ENCODE results near the gene LRRC17. TPM values are rescaled to one million over a fixed set of nuclear protein-coding genes. Genes with fewer than 3 reads are reported as not detected.

LRRC17 gene
- total RNA-seq, 4 donors from 2014 or later = 3.0 to 4.1 (median 3.2) TPM

DNA sequence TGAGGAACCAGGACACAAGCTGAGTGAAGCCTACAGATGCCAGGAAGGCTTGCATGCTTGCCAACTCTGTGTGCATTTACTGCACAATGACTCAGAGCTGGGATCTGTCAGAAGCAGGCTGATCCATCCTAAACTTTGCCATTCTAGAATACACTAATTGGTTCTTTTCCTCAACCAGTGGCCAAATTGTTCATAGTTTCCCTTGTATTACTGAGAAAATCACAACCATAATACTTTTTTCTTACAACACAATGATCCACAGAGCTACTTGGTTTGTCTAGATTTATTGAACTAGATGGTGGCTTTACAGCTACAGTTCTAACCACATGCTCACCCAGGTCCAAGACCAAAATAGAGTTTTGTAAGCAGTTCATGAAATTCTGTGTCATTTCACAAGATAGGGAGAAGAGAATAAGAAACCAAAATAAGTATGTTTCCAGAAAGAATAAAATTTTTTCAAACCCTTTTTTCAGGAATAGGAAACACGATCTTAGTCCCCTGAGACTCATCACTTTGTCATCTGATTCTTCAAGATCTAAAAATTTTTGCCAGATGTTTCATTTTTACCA lies 21.0 kb upstream of the LRRC17 start:
- Histone ChIP-seq H3K4me3 (replicated peaks in 1 of 3) (no peak overlapping the region), H3K9me3 (no peaks in the 10 kb centered on the region), H3K36me3 (no peaks in the 10 kb centered on the region), H3K4me1 (no peaks in the 10 kb centered on the region), H3K27me3 (no peaks in the 10 kb centered on the region), H3K27ac (no peak overlapping the region)
- intact Hi-C loops (cut with DNase I) = no loop called here
- TF ChIP-seq POLR2A (IDR thresholded peaks at IDR 0.05) = no peak
- TF ChIP-seq, protein P1, sequence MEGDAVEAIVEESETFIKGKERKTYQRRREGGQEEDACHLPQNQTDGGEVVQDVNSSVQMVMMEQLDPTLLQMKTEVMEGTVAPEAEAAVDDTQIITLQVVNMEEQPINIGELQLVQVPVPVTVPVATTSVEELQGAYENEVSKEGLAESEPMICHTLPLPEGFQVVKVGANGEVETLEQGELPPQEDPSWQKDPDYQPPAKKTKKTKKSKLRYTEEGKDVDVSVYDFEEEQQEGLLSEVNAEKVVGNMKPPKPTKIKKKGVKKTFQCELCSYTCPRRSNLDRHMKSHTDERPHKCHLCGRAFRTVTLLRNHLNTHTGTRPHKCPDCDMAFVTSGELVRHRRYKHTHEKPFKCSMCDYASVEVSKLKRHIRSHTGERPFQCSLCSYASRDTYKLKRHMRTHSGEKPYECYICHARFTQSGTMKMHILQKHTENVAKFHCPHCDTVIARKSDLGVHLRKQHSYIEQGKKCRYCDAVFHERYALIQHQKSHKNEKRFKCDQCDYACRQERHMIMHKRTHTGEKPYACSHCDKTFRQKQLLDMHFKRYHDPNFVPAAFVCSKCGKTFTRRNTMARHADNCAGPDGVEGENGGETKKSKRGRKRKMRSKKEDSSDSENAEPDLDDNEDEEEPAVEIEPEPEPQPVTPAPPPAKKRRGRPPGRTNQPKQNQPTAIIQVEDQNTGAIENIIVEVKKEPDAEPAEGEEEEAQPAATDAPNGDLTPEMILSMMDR (IDR thresholded peaks at IDR 0.05) = no peak
- WGBS, 2 donors = 70 to 71% methylated on average over 1 of the region's 1 CpG
- no peak for DNase-seq

DNA sequence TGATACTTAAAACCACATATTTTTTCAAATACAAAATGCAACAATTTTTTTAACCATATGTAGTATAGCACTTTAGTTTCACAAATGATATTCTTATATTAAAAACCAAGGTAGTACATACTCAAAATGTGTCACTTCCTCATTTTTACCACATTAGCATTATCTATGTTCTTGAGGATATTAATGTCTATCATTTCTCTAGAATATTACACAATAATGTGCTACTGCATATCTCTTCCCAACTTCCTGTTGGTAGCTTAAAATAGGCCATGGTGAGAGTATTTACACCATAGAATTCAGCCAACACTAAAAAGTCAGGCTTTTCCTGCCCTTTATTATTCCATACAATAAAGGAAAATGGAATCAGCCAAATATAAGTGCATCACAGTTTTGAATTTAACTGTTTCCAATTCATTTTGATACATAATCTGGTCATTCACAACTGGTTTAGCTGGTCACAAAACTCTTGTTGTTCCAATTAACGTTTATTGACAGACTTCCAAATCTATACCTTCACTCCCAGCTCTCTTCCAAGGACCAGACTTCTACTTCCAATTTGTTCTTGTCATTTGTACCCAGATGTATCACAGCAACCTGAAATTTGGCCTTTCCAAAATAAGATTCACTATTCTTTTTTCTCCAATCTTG lies 20.0 kb upstream of the LRRC17 start:
- H3K4me3 ChIP-seq (replicated peaks in 1 of 3) = no peak overlapping the region
- no peak for DNase-seq
- H3K9me3 ChIP-seq = no peaks in the 10 kb centered on the region
- no peaks in the 10 kb centered on the region for H3K4me1 ChIP-seq
- WGBS, 2 donors = 81 to 85% methylated on average over 1 of the region's 1 CpG
- intact Hi-C loops (cut with DNase I) = no loop called here
- TF ChIP-seq, protein P1 (IDR thresholded peaks at IDR 0.05) = no peak
- no peak for TF ChIP-seq POLR2A (IDR thresholded peaks at IDR 0.05)
- no peak overlapping the region for H3K27ac ChIP-seq
- H3K27me3 ChIP-seq = no peaks in the 10 kb centered on the region
- H3K36me3 ChIP-seq = no peaks in the 10 kb centered on the region

DNA sequence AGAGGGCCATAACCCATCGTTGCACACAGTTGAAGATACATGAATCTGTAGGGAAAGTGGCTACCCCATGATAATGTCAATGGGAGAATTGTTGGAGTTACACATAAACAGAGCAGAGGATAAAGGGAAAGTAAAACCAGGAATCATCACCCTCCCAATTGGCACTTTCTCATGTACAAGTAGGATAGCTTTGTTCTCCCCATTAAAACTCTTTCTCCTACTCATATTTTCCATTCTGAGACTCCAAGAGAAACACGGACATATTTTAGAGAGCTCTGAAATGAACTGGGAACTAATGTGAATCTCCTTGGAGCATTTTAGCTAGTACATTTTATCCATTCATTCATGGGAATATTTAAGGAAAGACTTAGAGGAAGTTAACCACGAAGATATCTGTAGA lies 17.2 kb upstream of the LRRC17 start:
- Histone ChIP-seq H3K27me3 (no peaks in the 10 kb centered on the region), H3K27ac (no peak overlapping the region), H3K36me3 (no peaks in the 10 kb centered on the region), H3K9me3 (no peaks in the 10 kb centered on the region), H3K4me3 (replicated peaks in 1 of 3) (no peak overlapping the region), H3K4me1 (no peaks in the 10 kb centered on the region)
- intact Hi-C loops (cut with DNase I) = no loop called here
- DNase-seq = no peak
- WGBS, 2 donors = 62 to 66% methylated on average over 3 of the region's 3 CpGs
- TF ChIP-seq POLR2A (IDR thresholded peaks at IDR 0.05) = no peak
- TF ChIP-seq, protein P1 (IDR thresholded peaks at IDR 0.05) = no peak

DNA sequence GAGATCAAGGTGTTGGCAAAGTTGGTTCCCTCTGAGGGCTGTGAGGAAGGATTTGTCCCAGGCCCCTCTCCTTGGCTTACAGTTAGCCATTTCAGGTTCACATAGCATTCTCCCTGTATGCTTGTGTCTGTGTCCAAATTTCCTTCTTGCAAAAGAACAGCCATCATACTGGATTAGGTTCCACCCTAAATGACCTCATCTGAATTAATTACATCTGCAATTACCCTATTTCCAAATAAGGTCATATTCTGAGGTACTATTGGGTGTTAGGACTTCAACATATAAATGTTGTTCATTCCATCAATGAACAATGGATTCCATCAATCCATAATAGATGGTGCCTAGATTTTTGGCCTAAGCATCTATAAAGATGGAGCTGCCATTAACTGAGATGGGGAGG lies 16.2 kb upstream of the LRRC17 start:
- no peaks in the 10 kb centered on the region for H3K4me1 ChIP-seq
- no peak for TF ChIP-seq POLR2A (IDR thresholded peaks at IDR 0.05)
- TF ChIP-seq, protein P1 (IDR thresholded peaks at IDR 0.05) = no peak
- intact Hi-C loops (cut with DNase I) = no loop called here
- no peak for DNase-seq
- H3K27me3 ChIP-seq = no peaks in the 10 kb centered on the region
- no peak overlapping the region for H3K27ac ChIP-seq
- H3K9me3 ChIP-seq = no peaks in the 10 kb centered on the region
- no peaks in the 10 kb centered on the region for H3K36me3 ChIP-seq
- H3K4me3 ChIP-seq (replicated peaks in 1 of 3) = no peak overlapping the region

DNA sequence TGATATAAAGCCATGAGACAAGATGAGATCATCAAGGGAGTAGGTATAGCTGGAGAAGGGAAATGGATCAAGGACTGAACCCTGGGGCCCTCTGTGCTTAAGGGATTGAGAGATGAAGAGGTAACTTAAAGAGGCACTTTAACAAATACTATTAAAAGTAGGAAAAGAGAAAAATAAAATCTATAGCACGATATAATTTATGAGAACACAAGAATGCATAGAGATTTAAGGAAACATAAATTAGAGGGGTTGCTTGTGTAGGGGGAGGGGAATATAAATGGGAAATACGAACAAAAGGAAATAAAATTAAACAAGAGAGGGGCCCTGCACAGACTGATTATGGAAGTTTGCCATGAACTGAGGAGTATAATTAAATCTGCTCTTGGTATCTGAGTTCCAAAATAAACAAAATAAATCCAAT lies 15.6 kb upstream of the LRRC17 start:
- H3K4me1 ChIP-seq = no peaks in the 10 kb centered on the region
- H3K9me3 ChIP-seq = no peaks in the 10 kb centered on the region
- DNase-seq = no peak
- H3K27me3 ChIP-seq = no peaks in the 10 kb centered on the region
- H3K27ac ChIP-seq = no peak overlapping the region
- intact Hi-C loops (cut with DNase I) = no loop called here
- TF ChIP-seq, protein P1 (IDR thresholded peaks at IDR 0.05) = no peak
- no peak for TF ChIP-seq POLR2A (IDR thresholded peaks at IDR 0.05)
- H3K36me3 ChIP-seq = no peaks in the 10 kb centered on the region
- no peak overlapping the region for H3K4me3 ChIP-seq (replicated peaks in 1 of 3)
- 54 to 59% methylated on average over 2 of the region's 2 CpGs for WGBS, 2 donors
